Measurements from ENCODE around the gene CEP128. TPM values are rescaled to one million over a fixed set of nuclear protein-coding genes. Genes with fewer than 3 reads are reported as not detected.

Gene CEP128
- polyA plus RNA-seq, 1 donor (not counting 4 experiments of a cell fraction or from before 2014, with no cell fraction given): 2.6 TPM

DNA sequence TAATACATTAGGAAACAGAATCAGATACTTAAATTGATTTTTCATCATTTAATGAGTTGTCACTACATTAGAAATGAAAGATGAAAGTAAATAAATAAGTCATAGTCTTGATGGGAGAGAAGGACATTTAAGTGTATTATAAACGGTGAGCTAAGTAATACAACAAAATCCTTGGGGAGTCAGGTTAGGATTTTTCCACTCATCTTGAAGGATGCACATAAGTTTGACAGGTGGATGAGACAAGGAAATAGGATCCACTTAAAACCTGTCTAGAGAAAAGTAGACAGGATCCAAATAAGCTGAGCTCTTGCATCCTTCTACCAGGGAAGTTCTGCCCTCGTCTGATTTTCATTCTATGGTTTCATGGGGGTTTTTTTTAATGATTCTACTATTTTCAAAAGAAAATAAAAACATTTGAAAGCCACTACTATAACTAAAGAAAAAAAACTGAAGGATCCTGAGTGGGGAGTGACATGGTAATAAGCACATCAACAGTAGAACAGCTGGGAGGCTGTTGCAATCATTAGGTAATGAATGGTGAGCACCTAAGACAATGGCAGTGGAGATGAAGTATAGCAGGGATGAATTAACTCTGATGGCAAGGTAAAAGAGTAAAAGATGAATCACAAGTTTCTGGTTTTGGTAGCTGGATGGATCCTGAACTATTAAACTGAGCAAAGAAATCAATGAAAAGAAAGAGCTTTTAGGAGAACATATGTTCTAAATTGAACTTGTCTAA is 17.0 kb downstream of the CEP128 start:
- Histone ChIP-seq H3K9me3 (ENCODE audit: control insufficient read depth, low read depth, low read length) (no peaks in the 10 kb centered on the region), H3K9me1 (ENCODE audit: control insufficient read depth, extremely low read depth, insufficient read depth, low read length) (no peaks in the 10 kb centered on the region), H3K27me3 (ENCODE audit: control insufficient read depth, extremely low read depth, insufficient read depth, low read length) (no peaks in the 10 kb centered on the region), H3K9ac (ENCODE audit: control insufficient read depth, extremely low read depth, insufficient read depth, low read length) (no peak overlapping the region), H4K20me1 (ENCODE audit: control insufficient read depth, extremely low read depth, insufficient read depth, low read length) (no peaks in the 10 kb centered on the region), H3K27ac (ENCODE audit: control insufficient read depth, insufficient read depth, low read length) (no peak overlapping the region), H3K36me3 (ENCODE audit: control insufficient read depth in 2 of 2, extremely low read depth in 1 of 2, insufficient read depth in 2 of 2, low read length in 2 of 2) (no peaks in the 10 kb centered on the region), H2AFZ (ENCODE audit: control insufficient read depth, low read length) (no peak overlapping the region), H3K4me1 (ENCODE audit: control insufficient read depth, extremely low read depth, insufficient read depth, low read length) (peaks cover 9% of the 10 kb centered on the region), H3K79me2 (ENCODE audit: control insufficient read depth, insufficient read depth, low read length) (peaks cover 12% of the 10 kb centered on the region), H3K4me2 (ENCODE audit: control insufficient read depth, extremely low read depth, insufficient read depth, low read depth, low read length) (no peak overlapping the region), H3K4me3 (ENCODE audit: control insufficient read depth in 2 of 3, extremely low read depth in 1 of 3, insufficient read depth in 2 of 3, low read depth in 1 of 3, low read length in 3 of 3) (no peak overlapping the region)
- DNase-seq (ENCODE audit: low read depth, low spot score) (no peak), FAIRE-seq (no peak)
- TF ChIP-seq, protein P1, sequence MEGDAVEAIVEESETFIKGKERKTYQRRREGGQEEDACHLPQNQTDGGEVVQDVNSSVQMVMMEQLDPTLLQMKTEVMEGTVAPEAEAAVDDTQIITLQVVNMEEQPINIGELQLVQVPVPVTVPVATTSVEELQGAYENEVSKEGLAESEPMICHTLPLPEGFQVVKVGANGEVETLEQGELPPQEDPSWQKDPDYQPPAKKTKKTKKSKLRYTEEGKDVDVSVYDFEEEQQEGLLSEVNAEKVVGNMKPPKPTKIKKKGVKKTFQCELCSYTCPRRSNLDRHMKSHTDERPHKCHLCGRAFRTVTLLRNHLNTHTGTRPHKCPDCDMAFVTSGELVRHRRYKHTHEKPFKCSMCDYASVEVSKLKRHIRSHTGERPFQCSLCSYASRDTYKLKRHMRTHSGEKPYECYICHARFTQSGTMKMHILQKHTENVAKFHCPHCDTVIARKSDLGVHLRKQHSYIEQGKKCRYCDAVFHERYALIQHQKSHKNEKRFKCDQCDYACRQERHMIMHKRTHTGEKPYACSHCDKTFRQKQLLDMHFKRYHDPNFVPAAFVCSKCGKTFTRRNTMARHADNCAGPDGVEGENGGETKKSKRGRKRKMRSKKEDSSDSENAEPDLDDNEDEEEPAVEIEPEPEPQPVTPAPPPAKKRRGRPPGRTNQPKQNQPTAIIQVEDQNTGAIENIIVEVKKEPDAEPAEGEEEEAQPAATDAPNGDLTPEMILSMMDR (optimal IDR thresholded peaks at IDR 0.05 in 1 of 3, IDR thresholded peaks at IDR 0.05 in 1 of 3, conservative IDR thresholded peaks at IDR 0.05 in 1 of 3; ENCODE audit: extremely low read depth in 1 of 3, insufficient read depth in 2 of 3, low read length in 3 of 3): no peak
- no peak for TF ChIP-seq EZH2 (IDR thresholded peaks at IDR 0.05; ENCODE audit: low read length)
- dilution Hi-C loops (cut with MboI; ENCODE audit: extremely low pct_ligation_motif_present, low sequenced_read_pairs): no loop called here

DNA sequence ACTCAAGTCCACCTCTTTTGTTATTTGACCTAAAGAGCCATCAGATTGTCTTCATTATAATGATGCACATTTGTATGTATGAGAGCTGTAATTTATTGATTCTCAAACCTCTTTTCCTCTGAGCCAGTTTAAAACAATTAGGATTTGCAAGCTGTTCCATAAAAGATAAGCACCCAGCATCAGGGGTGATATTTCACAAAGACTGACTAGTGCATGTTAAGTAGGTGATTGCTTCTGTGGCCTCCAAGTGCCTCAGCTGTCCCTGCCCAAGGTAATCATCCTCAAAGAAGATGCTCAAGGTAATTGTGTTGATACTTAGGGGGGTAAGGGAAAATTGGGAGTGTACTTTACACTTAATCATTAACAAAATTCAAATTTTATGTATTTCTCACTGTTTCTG is 18.2 kb downstream of the CEP128 start:
- FAIRE-seq (no peak), DNase-seq (ENCODE audit: low read depth, low spot score) (no peak)
- H3K9me3 ChIP-seq (ENCODE audit: control insufficient read depth, low read depth, low read length): no peaks in the 10 kb centered on the region
- H3K79me2 ChIP-seq (ENCODE audit: control insufficient read depth, insufficient read depth, low read length): peaks cover 4% of the 10 kb centered on the region
- H3K4me2 ChIP-seq (ENCODE audit: control insufficient read depth, extremely low read depth, insufficient read depth, low read depth, low read length): no peak overlapping the region
- H3K27ac ChIP-seq (ENCODE audit: control insufficient read depth, insufficient read depth, low read length): no peak overlapping the region
- no peaks in the 10 kb centered on the region for H3K36me3 ChIP-seq (ENCODE audit: control insufficient read depth in 2 of 2, extremely low read depth in 1 of 2, insufficient read depth in 2 of 2, low read length in 2 of 2)
- H2AFZ ChIP-seq (ENCODE audit: control insufficient read depth, low read length): no peak overlapping the region
- dilution Hi-C loops (cut with MboI; ENCODE audit: extremely low pct_ligation_motif_present, low sequenced_read_pairs): no loop called here
- H3K9ac ChIP-seq (ENCODE audit: control insufficient read depth, extremely low read depth, insufficient read depth, low read length): no peak overlapping the region
- no peaks in the 10 kb centered on the region for H3K9me1 ChIP-seq (ENCODE audit: control insufficient read depth, extremely low read depth, insufficient read depth, low read length)
- peaks cover 9% of the 10 kb centered on the region for H3K4me1 ChIP-seq (ENCODE audit: control insufficient read depth, extremely low read depth, insufficient read depth, low read length)
- no peaks in the 10 kb centered on the region for H3K27me3 ChIP-seq (ENCODE audit: control insufficient read depth, extremely low read depth, insufficient read depth, low read length)
- no peak overlapping the region for H3K4me3 ChIP-seq (ENCODE audit: control insufficient read depth in 2 of 3, extremely low read depth in 1 of 3, insufficient read depth in 2 of 3, low read depth in 1 of 3, low read length in 3 of 3)
- no peaks in the 10 kb centered on the region for H4K20me1 ChIP-seq (ENCODE audit: control insufficient read depth, extremely low read depth, insufficient read depth, low read length)
- TF ChIP-seq EZH2 (IDR thresholded peaks at IDR 0.05; ENCODE audit: low read length): no peak
- TF ChIP-seq, protein P1 (optimal IDR thresholded peaks at IDR 0.05 in 1 of 3, IDR thresholded peaks at IDR 0.05 in 1 of 3, conservative IDR thresholded peaks at IDR 0.05 in 1 of 3; ENCODE audit: extremely low read depth in 1 of 3, insufficient read depth in 2 of 3, low read length in 3 of 3): no peak
